ENCODE data around the gene SHPK.

GRCh38 chr17:3655766-3656165 lies 19.7 kb upstream of the SHPK start:
- TF ChIP-seq CTCF (conservative IDR thresholded peaks at IDR 0.05; ENCODE audit: low read depth, low read length) (no peak), EZH2 (IDR thresholded peaks at IDR 0.05; ENCODE audit: borderline replicate concordance, low read depth, low read length, poor library complexity, severe bottlenecking) (no peak)
